B cell (primary cell): ENCODE results near the gene RPL28.

Source experiments
- EZH2 ChIP-seq: IDR thresholded peaks from 2 replicates; pipeline ENCODE4 v1.6.1; 2012; ENCODE audit warnings: borderline replicate concordance, low read depth, mild to moderate bottlenecking, moderate library complexity, low read length; ENCODE audit not compliant: insufficient read depth, poor library complexity, severe bottlenecking
- TF ChIP-seq, protein P1 (sequence below): fragments of 200-600 bp; IDR thresholded peaks from one replicate; pipeline ENCODE4 v1.8.0; 2022; ENCODE audit warnings: antibody characterized with exemption, mild to moderate bottlenecking

GRCh38 chr19:55358943-55359908, 26.5 kb upstream of the RPL28 start:
- no peak for TF ChIP-seq EZH2
- TF ChIP-seq, protein P1, sequence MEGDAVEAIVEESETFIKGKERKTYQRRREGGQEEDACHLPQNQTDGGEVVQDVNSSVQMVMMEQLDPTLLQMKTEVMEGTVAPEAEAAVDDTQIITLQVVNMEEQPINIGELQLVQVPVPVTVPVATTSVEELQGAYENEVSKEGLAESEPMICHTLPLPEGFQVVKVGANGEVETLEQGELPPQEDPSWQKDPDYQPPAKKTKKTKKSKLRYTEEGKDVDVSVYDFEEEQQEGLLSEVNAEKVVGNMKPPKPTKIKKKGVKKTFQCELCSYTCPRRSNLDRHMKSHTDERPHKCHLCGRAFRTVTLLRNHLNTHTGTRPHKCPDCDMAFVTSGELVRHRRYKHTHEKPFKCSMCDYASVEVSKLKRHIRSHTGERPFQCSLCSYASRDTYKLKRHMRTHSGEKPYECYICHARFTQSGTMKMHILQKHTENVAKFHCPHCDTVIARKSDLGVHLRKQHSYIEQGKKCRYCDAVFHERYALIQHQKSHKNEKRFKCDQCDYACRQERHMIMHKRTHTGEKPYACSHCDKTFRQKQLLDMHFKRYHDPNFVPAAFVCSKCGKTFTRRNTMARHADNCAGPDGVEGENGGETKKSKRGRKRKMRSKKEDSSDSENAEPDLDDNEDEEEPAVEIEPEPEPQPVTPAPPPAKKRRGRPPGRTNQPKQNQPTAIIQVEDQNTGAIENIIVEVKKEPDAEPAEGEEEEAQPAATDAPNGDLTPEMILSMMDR: no peak
